Erythroblast (primary cell): Measurements from ENCODE around the gene FAM168A.

Source experiments
- GATA1 ChIP-seq: IDR thresholded peaks from 2 replicates; pipeline ENCODE4 v1.6.1; 2011; ENCODE audit warnings: low read depth, mild to moderate bottlenecking, control low read depth, low read length, moderate library complexity
- POLR2A ChIP-seq: IDR thresholded peaks from 2 replicates; pipeline ENCODE4 v1.6.1; 2011; ENCODE audit warnings: mild to moderate bottlenecking, low read length

- no peak for TF ChIP-seq POLR2A
- no peak for TF ChIP-seq GATA1
These were observed 27.9 kb upstream of the FAM168A start for GRCh38 chr11:73625696-73626318.
